ENCODE data around the gene ZNF622.

Gene ZNF622

DNA sequence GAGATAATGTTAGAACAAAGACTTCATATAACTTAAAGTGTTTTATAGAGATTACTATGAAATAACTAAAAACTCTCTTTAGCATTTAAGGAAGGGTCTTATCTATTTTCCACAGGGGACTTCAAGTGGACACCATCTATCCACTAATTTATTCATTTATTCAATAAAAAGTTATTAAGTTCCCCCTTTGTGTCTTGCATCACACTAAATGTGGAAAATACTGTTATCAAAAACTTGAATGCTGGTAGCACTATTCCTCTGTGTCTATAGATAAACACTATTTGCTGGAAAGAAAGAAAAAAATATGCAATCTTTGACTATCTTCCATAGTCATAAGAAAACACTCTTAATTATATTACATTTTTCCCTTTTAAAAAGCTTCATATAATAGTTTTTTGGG is 20.1 kb upstream of the ZNF622 start:
- no peak overlapping the region for H2AK5ac ChIP-seq (ENCODE audit: low read length)
- no peak overlapping the region for H2AFZ ChIP-seq (ENCODE audit: insufficient read depth, low read length, poor library complexity)
- no peak overlapping the region for H3K14ac ChIP-seq (ENCODE audit: low read length)
- no peak overlapping the region for H2BK12ac ChIP-seq (ENCODE audit: low read length)
- no peaks in the 10 kb centered on the region for H3K9me3 ChIP-seq (ENCODE audit: insufficient read depth, low read depth, low read length)
- no peaks in the 10 kb centered on the region for H3K27me3 ChIP-seq (ENCODE audit: insufficient read depth, low read length)
- DNase-seq = no peak
- H3K4me3 ChIP-seq (ENCODE audit: low read depth, low read length) = no peak overlapping the region
- no peak overlapping the region for H4K8ac ChIP-seq (ENCODE audit: low read depth, low read length)
- no peak overlapping the region for H4K12ac ChIP-seq (ENCODE audit: low read depth, low read length)
- H3K79me1 ChIP-seq (ENCODE audit: low read length) = no peaks in the 10 kb centered on the region
- no peaks in the 10 kb centered on the region for H3K79me2 ChIP-seq (ENCODE audit: control insufficient read depth, insufficient read depth, low read length, poor library complexity)
- no peak overlapping the region for H3K9ac ChIP-seq (ENCODE audit: low read length)
- no peak overlapping the region for H3K18ac ChIP-seq (ENCODE audit: low read length)
- H2BK120ac ChIP-seq (ENCODE audit: insufficient read depth, low read length, poor library complexity) = no peak overlapping the region
- no peak overlapping the region for H3K4me2 ChIP-seq (ENCODE audit: low read length)
- no peak overlapping the region for H2BK5ac ChIP-seq (ENCODE audit: low read depth, low read length, poor library complexity)
- H3K23ac ChIP-seq (ENCODE audit: low read length) = no peak overlapping the region
- no peak overlapping the region for H3K4ac ChIP-seq (ENCODE audit: low read depth, low read length)
- no peaks in the 10 kb centered on the region for H3K36me3 ChIP-seq (ENCODE audit: control insufficient read depth in 1 of 2, insufficient read depth in 2 of 2, low read length in 2 of 2)
- H3K27ac ChIP-seq (ENCODE audit: low read depth, low read length) = no peak overlapping the region
- H4K91ac ChIP-seq (ENCODE audit: low read depth, low read length) = no peak overlapping the region
- no peaks in the 10 kb centered on the region for H3K4me1 ChIP-seq (ENCODE audit: control insufficient read depth in 1 of 2, insufficient read depth in 2 of 2, low read length in 2 of 2)

DNA sequence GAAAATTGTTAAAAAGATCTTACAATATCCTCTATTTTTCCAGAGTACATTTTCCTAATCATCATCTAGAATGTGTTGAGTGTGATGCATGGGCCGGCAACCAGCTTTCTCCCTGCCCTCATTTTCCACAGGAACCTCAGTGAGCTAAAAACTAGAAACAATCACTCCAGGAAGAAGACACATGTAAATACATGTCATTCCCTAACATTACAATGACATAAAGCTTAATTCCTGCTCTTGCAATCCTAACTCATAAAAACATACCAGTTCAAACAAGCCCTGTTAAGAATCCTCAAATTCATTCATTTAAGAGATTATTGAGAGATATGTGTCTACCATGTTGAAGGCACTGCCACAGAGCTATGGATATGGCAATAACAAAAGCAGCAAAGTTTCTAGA is 18.5 kb upstream of the ZNF622 start:
- no peaks in the 10 kb centered on the region for H3K36me3 ChIP-seq (ENCODE audit: control insufficient read depth in 1 of 2, insufficient read depth in 2 of 2, low read length in 2 of 2)
- H4K91ac ChIP-seq (ENCODE audit: low read depth, low read length) = no peak overlapping the region
- H4K12ac ChIP-seq (ENCODE audit: low read depth, low read length) = no peak overlapping the region
- H3K27ac ChIP-seq (ENCODE audit: low read depth, low read length) = no peak overlapping the region
- H3K9ac ChIP-seq (ENCODE audit: low read length) = no peak overlapping the region
- no peak overlapping the region for H2AFZ ChIP-seq (ENCODE audit: insufficient read depth, low read length, poor library complexity)
- no peak overlapping the region for H2BK12ac ChIP-seq (ENCODE audit: low read length)
- no peak overlapping the region for H2AK5ac ChIP-seq (ENCODE audit: low read length)
- no peaks in the 10 kb centered on the region for H3K4me1 ChIP-seq (ENCODE audit: control insufficient read depth in 1 of 2, insufficient read depth in 2 of 2, low read length in 2 of 2)
- no CpG with 5 or more reads among the region's 1 CpG for WGBS (ENCODE audit: extremely low coverage, insufficient coverage, insufficient read length)
- H3K4ac ChIP-seq (ENCODE audit: low read depth, low read length) = no peak overlapping the region
- H3K9me3 ChIP-seq (ENCODE audit: insufficient read depth, low read depth, low read length) = no peaks in the 10 kb centered on the region
- H3K14ac ChIP-seq (ENCODE audit: low read length) = no peak overlapping the region
- H3K4me3 ChIP-seq (ENCODE audit: low read depth, low read length) = no peak overlapping the region
- no peak overlapping the region for H2BK5ac ChIP-seq (ENCODE audit: low read depth, low read length, poor library complexity)
- no peak overlapping the region for H3K18ac ChIP-seq (ENCODE audit: low read length)
- H3K27me3 ChIP-seq (ENCODE audit: insufficient read depth, low read length) = no peaks in the 10 kb centered on the region
- no peak overlapping the region for H3K4me2 ChIP-seq (ENCODE audit: low read length)
- no peaks in the 10 kb centered on the region for H3K79me2 ChIP-seq (ENCODE audit: control insufficient read depth, insufficient read depth, low read length, poor library complexity)
- no peak overlapping the region for H4K8ac ChIP-seq (ENCODE audit: low read depth, low read length)
- no peak for DNase-seq
- H2BK120ac ChIP-seq (ENCODE audit: insufficient read depth, low read length, poor library complexity) = no peak overlapping the region
- no peaks in the 10 kb centered on the region for H3K79me1 ChIP-seq (ENCODE audit: low read length)
- H3K23ac ChIP-seq (ENCODE audit: low read length) = no peak overlapping the region

DNA sequence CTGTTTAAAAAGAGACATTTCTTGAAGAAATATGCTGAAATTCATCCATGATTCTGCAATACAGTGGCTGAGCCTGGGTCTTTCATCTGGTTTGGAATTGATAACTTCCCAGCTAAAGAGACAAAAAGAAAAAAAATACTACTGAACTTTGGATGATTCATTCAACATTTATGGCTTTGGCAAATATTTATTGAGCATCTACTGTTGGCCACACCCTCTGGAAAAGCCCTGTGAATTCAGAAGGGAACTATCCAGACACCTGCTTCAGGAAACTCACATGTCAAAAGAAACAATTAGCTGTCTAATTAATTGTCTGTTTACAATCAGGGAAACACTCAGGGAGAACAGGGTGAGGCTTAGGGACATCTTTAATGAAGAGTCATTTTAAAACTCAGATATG is 17.8 kb upstream of the ZNF622 start:
- Histone ChIP-seq H2BK120ac (ENCODE audit: insufficient read depth, low read length, poor library complexity) (no peak overlapping the region), H2BK12ac (ENCODE audit: low read length) (no peak overlapping the region)

DNA sequence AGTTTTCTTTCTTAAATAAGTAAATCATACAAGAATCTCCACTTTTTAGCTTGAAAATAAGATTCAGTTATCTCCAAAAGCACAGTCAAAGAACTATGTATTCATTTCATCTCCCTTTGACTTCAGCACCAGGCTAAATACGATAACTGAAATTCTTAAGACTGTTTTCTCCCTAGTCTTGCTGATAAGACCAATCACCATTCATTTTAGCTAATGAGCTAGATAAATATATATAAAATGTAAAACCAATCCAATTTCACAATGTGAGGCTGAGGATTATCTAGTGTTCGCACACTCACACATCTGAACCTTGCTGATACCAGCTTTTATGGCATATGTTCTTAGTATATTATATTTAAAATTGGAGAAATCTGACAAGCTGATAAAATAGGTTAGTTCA is 17.3 kb upstream of the ZNF622 start:
- Histone ChIP-seq H3K14ac (ENCODE audit: low read length) (no peak overlapping the region), H3K4me2 (ENCODE audit: low read length) (no peak overlapping the region), H3K23ac (ENCODE audit: low read length) (no peak overlapping the region), H4K91ac (ENCODE audit: low read depth, low read length) (no peak overlapping the region), H3K9ac (ENCODE audit: low read length) (no peak overlapping the region), H3K79me2 (ENCODE audit: control insufficient read depth, insufficient read depth, low read length, poor library complexity) (no peaks in the 10 kb centered on the region), H2AFZ (ENCODE audit: insufficient read depth, low read length, poor library complexity) (no peak overlapping the region), H3K18ac (ENCODE audit: low read length) (no peak overlapping the region), H3K27ac (ENCODE audit: low read depth, low read length) (no peak overlapping the region), H3K4me3 (ENCODE audit: low read depth, low read length) (no peak overlapping the region), H3K79me1 (ENCODE audit: low read length) (no peaks in the 10 kb centered on the region), H3K36me3 (ENCODE audit: control insufficient read depth in 1 of 2, insufficient read depth in 2 of 2, low read length in 2 of 2) (no peaks in the 10 kb centered on the region), H4K12ac (ENCODE audit: low read depth, low read length) (no peak overlapping the region), H3K4ac (ENCODE audit: low read depth, low read length) (no peak overlapping the region), H3K4me1 (ENCODE audit: control insufficient read depth in 1 of 2, insufficient read depth in 2 of 2, low read length in 2 of 2) (no peaks in the 10 kb centered on the region), H2AK5ac (ENCODE audit: low read length) (no peak overlapping the region), H4K8ac (ENCODE audit: low read depth, low read length) (no peak overlapping the region), H3K27me3 (ENCODE audit: insufficient read depth, low read length) (no peaks in the 10 kb centered on the region), H2BK5ac (ENCODE audit: low read depth, low read length, poor library complexity) (no peak overlapping the region), H3K9me3 (ENCODE audit: insufficient read depth, low read depth, low read length) (no peaks in the 10 kb centered on the region), H2BK120ac (ENCODE audit: insufficient read depth, low read length, poor library complexity) (no peak overlapping the region), H2BK12ac (ENCODE audit: low read length) (no peak overlapping the region)
- no CpG with 5 or more reads among the region's 2 CpGs for WGBS (ENCODE audit: extremely low coverage, insufficient coverage, insufficient read length)
- no peak for DNase-seq

More for the DNA sequence above, 17.8 kb upstream of the ZNF622 start:
- Histone ChIP-seq H3K18ac (ENCODE audit: low read length) (no peak overlapping the region), H2BK5ac (ENCODE audit: low read depth, low read length, poor library complexity) (no peak overlapping the region), H3K14ac (ENCODE audit: low read length) (no peak overlapping the region), H3K36me3 (ENCODE audit: control insufficient read depth in 1 of 2, insufficient read depth in 2 of 2, low read length in 2 of 2) (no peaks in the 10 kb centered on the region), H3K79me1 (ENCODE audit: low read length) (no peaks in the 10 kb centered on the region), H4K91ac (ENCODE audit: low read depth, low read length) (no peak overlapping the region), H4K12ac (ENCODE audit: low read depth, low read length) (no peak overlapping the region), H3K9ac (ENCODE audit: low read length) (no peak overlapping the region), H3K79me2 (ENCODE audit: control insufficient read depth, insufficient read depth, low read length, poor library complexity) (no peaks in the 10 kb centered on the region), H3K27me3 (ENCODE audit: insufficient read depth, low read length) (no peaks in the 10 kb centered on the region), H3K9me3 (ENCODE audit: insufficient read depth, low read depth, low read length) (no peaks in the 10 kb centered on the region), H3K27ac (ENCODE audit: low read depth, low read length) (no peak overlapping the region), H2AFZ (ENCODE audit: insufficient read depth, low read length, poor library complexity) (no peak overlapping the region), H2AK5ac (ENCODE audit: low read length) (no peak overlapping the region), H3K4me1 (ENCODE audit: control insufficient read depth in 1 of 2, insufficient read depth in 2 of 2, low read length in 2 of 2) (no peaks in the 10 kb centered on the region), H4K8ac (ENCODE audit: low read depth, low read length) (no peak overlapping the region), H3K23ac (ENCODE audit: low read length) (no peak overlapping the region), H3K4me3 (ENCODE audit: low read depth, low read length) (no peak overlapping the region), H3K4ac (ENCODE audit: low read depth, low read length) (no peak overlapping the region), H3K4me2 (ENCODE audit: low read length) (no peak overlapping the region)
- no peak for DNase-seq
